Astrocyte of the hippocampus (primary cell): ENCODE measurements around the gene LAMA5.

ENCODE experiments used
- DNase-seq: peaks from one replicate; pipeline ENCODE4 v3.0.0; 2011; ENCODE audit warnings: low read depth, low spot score

Gene LAMA5

GRCh38 chr20:62289898-62290297 lies 77.2 kb downstream of the LAMA5 start:
- DNase-seq: no peak

DNA sequence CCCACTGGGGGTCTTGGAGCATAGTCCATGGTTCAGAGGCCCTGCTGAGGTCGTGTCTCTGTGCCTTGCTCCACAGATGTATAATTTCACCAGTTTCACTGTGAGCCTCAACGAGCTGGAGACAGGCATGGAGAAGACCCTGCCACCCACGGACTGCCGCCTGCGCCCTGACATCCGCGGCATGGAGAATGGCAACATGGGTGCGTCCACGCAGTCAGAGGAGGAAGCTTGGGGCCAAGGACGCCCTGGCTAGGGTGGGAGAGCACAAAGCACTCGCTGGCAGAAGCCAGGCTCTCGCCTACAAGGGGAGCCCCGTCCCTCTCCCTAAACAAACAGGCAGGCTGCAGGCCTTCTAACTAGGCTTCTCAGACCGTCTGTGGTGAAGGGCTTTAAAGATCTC lies 78.0 kb downstream of the LAMA5 start:
- no peak for DNase-seq

GRCh38 chr20:62288535-62289105 lies 78.5 kb downstream of the LAMA5 start:
- DNase-seq: no peak

DNA sequence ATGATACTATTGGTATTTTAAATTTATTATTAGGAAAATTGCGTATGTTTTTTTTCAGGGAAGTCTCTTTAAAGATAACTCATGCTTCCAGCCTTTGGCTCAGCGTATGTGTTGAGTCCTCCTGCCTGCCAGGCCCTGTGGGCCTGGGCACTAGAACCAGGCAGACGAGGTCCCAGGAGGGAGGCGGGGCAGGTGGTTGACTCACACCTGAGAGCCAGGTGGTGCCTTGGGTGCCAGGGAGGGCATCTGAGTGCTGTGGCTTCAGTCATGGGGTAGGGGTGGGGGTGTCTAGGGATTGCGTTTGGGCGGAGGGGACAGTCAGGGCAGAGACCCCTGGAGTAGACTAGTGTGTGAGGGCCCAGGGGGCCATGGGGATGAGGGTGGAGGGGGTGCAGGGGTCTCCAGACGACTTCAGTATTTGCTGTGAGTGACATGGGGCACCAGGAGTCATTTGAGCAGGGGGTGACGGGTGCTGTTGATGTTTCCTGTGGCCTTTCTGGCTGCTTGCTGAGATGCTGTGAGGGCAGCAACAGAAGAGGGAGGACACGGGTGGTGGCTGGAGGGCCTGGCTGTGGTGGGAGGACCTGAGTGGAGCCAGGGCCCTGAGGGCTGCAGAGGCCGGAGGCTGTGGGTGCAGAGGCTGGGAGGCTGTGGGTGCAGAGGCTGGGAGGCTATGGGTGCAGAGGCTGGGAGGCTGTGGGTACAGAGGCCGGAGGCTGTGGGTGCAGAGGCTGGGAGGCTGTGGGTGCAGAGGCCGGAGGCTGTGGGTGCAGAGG lies 79.2 kb downstream of the LAMA5 start:
- DNase-seq: no peak

DNA sequence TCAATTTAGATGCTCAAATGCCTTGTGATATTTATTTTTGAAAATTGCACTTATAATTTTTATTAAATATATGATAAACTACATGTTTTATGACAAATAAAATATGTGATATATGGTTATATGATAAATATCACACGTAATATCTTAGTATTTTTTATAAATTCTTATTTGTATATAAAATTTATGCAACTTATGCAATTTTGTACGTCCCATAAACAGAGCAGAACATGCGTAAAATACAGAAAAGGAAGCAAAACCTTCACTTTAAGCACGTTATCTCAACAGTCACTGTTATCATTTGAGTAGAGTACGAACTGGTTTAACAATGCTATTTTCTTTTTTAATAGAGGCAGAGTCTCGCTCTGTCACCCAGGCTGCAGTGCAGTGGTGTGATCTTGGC lies 80.0 kb downstream of the LAMA5 start:
- no peak for DNase-seq

- no peak for DNase-seq
Observed at GRCh38 chr20:62286493-62287064, 80.5 kb downstream of the LAMA5 start.

DNA sequence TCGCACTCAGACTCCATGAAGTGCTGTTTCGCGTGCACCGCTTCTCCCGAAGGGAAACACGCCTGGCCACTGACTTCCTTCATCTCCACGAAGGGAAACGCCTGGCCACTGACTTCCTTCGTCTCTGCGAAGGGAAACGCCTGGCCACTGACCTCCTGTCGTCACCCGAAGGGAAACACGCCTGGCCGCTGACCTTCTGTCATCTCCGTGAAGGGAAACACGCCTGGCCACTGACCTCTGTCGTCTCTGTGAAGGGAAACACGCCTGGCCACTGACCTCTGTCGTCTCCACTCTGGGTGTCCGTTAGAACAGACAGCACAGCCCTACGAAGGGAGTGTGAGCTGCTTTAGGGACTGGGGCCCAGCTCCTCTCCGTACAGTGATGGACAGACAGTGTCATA lies 81.4 kb downstream of the LAMA5 start:
- no peak for DNase-seq

- DNase-seq: no peak
Observed at GRCh38 chr20:62285151-62285550, 82.0 kb downstream of the LAMA5 start.

- no peak for DNase-seq
Observed at GRCh38 chr20:62284448-62284847, 82.7 kb downstream of the LAMA5 start.

GRCh38 chr20:62282877-62283503 lies 84.1 kb downstream of the LAMA5 start:
- DNase-seq: no peak

DNA sequence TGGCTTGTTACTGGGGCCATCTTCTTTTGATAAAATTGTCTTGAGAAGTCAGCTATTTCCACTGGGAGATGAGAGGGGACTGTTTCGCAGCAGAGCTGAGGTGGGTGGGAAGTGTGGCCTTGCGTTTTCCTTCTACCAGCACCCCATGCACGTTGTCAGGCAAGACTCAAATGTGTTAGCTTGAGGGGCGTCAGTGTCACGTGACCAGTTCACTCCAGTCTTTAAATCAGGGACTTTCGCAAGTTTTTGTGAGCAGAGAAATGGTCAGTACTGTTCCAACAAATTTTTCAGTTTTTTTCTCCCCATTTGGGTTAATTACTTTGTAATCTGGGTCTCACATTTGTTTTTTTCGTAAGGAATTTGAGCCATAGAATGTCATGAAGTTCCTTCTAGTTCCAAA lies 85.0 kb downstream of the LAMA5 start:
- no peak for DNase-seq

- DNase-seq: no peak
Observed at GRCh38 chr20:62281161-62281933, 85.8 kb downstream of the LAMA5 start.

DNA sequence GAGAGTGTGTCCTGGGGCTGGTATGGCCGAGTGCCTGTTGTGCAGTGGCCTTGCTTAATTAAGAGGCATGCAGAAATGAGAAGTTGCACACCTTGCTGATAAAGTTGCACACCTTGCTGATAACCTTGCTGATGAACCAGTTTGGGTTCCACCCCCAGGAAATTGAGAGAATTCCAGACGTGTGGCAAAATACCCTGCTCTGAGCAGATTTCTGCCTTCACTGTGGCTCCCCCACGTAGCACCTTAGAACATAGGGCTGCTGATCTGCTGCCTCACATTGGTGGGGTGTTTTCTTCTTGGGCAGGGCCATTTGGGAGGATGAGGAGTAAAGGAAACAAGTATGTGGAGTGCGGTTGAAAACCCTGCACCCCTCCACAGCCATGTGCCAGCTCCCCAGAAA lies 86.8 kb downstream of the LAMA5 start:
- no peak for DNase-seq

GRCh38 chr20:62277253-62277652 lies 89.9 kb downstream of the LAMA5 start:
- DNase-seq: no peak

- no peak for DNase-seq
Observed at GRCh38 chr20:62276439-62276838, 90.7 kb downstream of the LAMA5 start.

DNA sequence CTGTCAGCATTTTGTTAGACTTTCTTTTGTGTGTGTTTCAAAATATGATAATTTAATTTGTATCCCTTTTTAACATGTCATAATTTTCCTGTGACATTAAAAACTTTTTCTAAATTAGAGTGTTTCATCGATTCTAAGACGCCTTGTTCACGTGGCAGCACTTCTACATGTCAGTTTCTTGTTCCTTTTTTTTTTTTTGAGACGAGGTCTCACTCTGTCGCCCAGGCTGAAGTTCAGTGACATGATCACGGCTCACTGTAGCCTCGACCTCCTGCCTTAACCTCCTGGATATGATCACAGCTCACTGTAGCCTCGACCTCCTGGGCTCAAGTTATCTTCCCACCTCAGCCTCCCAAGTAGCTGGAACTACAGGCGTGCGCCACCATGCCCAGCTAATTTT lies 91.9 kb downstream of the LAMA5 start:
- no peak for DNase-seq

- peak; percentile 22 for DNase-seq
Observed at GRCh38 chr20:62274332-62274950, 92.7 kb downstream of the LAMA5 start.

GRCh38 chr20:62273416-62273815 lies 93.7 kb downstream of the LAMA5 start:
- DNase-seq: no peak

- DNase-seq: no peak
Observed at GRCh38 chr20:62272200-62272599, 94.9 kb downstream of the LAMA5 start.

DNA sequence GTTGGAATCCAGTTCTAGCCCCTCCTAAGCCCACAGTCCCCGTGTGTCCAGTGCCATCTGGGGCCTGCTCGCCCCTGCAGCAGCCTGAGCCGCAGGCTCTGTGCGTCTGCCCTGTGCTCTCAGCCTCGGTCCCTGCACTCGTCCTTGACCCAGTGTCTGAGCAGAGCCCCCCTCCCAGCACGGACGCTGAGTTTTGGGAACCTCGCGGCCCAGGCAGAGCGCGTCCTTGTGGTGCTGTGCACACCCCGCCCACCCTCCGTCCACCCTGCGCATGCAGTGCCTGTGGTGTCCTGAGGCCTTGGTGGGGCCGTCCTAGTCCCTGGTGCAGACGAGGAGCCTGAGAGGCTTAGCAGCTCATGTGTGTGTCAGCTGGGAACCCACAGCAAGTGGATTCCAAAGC lies 97.2 kb downstream of the LAMA5 start:
- DNase-seq: no peak

GRCh38 chr20:62269378-62269777 lies 97.7 kb downstream of the LAMA5 start:
- no peak for DNase-seq
